ENCODE measurements around the gene MYH9. TPM values are rescaled to one million over a fixed set of nuclear protein-coding genes. Genes with fewer than 3 reads are reported as not detected.
"Not testable (repeated sequence)": the region's sequence is repeated elsewhere in the genome, so short reads cannot be mapped to it uniquely, and the experiment has no call there.

Gene MYH9
- total RNA-seq, 6 experiments from 2014 or later = 881 to 1,084 (median 937) TPM

DNA sequence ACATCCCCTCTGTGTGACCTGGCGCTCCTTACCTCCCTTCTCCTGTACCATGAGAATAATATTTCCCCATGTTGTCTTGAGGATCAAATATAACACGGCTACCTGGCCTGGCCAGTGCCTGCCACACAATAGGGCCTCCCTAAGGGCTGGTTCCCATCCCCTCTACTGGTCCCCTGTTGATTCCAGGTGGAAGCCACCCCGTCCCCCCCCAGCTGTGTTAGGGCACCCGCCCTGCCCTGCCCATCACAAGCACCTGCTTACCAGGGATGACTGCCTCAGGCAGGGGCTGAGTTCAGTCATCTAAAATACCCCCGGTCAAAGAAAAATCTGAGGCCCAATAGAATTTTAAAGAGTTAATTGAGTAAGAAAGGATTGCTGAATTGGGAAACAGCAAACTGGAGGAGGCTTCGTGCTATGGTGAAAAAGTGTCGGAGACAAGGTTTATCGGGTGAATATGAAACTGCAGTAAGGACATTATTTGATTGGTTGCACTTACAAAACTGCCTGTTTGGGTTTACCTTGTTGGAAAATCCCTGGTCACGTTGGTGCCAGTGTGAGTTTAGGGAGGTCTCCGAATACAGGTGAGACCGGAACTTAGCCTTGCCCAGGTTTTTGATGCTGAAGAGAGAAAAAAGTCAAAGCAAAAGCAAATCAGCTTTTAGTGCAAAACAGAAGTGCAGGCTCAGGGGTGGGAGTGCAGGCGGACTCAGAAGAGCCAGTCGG lies 129.7 kb downstream of the MYH9 start:
- H3K27ac Mint-ChIP-seq = no peak overlapping the region
- no peaks in the 10 kb centered on the region for H3K36me3 Mint-ChIP-seq (ENCODE audit: low read depth)
- no peak overlapping the region; the same call in 1 of the 2 replicates for H3K4me3 Mint-ChIP-seq
- TF ChIP-seq, protein P1, sequence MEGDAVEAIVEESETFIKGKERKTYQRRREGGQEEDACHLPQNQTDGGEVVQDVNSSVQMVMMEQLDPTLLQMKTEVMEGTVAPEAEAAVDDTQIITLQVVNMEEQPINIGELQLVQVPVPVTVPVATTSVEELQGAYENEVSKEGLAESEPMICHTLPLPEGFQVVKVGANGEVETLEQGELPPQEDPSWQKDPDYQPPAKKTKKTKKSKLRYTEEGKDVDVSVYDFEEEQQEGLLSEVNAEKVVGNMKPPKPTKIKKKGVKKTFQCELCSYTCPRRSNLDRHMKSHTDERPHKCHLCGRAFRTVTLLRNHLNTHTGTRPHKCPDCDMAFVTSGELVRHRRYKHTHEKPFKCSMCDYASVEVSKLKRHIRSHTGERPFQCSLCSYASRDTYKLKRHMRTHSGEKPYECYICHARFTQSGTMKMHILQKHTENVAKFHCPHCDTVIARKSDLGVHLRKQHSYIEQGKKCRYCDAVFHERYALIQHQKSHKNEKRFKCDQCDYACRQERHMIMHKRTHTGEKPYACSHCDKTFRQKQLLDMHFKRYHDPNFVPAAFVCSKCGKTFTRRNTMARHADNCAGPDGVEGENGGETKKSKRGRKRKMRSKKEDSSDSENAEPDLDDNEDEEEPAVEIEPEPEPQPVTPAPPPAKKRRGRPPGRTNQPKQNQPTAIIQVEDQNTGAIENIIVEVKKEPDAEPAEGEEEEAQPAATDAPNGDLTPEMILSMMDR (IDR thresholded peaks at IDR 0.05) = no peak
- H3K4me1 Mint-ChIP-seq (ENCODE audit: low read depth) = peaks cover 22% of the 10 kb centered on the region
- no peak for DNase-seq
- peaks cover 15% of the 10 kb centered on the region for H3K27me3 Mint-ChIP-seq (ENCODE audit: insufficient read depth)
- no peaks in the 10 kb centered on the region; the same call in 1 of the 2 replicates for H3K9me3 Mint-ChIP-seq

DNA sequence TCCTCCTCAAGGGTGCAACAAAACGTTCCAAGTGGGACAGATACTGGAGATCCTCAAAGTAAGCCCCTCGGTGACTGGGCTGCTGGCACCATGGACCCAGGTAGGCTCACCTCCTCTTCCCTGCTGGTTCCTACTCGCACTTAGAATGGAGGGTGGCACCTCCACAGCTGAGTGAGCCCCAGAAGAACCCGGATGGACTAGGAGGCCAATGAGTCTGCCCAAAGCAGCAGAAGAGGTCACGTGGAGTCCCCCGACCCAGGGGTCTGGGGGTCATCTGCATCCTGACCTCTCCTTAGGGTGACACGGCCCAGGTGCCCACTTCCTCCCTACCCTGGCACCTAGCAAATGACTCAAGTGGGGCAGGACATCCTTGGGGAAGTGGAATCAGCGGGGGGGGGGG lies 130.5 kb downstream of the MYH9 start:
- peaks cover 15% of the 10 kb centered on the region for H3K27me3 Mint-ChIP-seq (ENCODE audit: insufficient read depth)
- no peak for DNase-seq
- no peaks in the 10 kb centered on the region for H3K36me3 Mint-ChIP-seq (ENCODE audit: low read depth)
- peaks cover 29% of the 10 kb centered on the region for H3K4me1 Mint-ChIP-seq (ENCODE audit: low read depth)
- no peak overlapping the region for H3K27ac Mint-ChIP-seq
- no peak overlapping the region for H3K4me3 Mint-ChIP-seq
- TF ChIP-seq, protein P1 (IDR thresholded peaks at IDR 0.05) = no peak
- H3K9me3 Mint-ChIP-seq = no peaks in the 10 kb centered on the region; the same call in 1 of the 2 replicates

DNA sequence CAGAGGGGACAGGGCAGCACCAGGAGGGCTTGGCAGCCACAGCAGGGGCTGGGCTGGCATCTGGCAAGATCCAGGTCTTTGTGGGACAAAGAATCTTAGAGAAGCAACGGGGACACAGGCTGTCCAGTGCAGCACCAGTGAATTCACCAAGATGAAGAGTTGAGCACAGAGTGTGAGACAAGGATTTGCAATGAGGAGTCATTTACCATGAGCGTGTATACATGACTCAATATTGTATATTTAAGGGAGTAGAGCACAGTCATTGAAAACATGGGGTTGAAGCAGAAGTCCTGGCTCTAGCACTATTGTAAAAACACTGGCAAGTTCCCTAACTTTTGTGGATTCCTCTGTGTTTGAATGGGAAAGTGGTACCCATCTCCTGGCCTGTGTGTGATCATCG lies 131.3 kb downstream of the MYH9 start:
- Mint-ChIP-seq H3K27me3 (ENCODE audit: insufficient read depth) (peaks cover 16% of the 10 kb centered on the region), H3K4me3 (no peak overlapping the region), H3K4me1 (ENCODE audit: low read depth) (peaks cover 29% of the 10 kb centered on the region), H3K9me3 (no peaks in the 10 kb centered on the region; the same call in 1 of the 2 replicates), H3K27ac (no peak overlapping the region), H3K36me3 (ENCODE audit: low read depth) (no peaks in the 10 kb centered on the region)
- DNase-seq = no peak
- TF ChIP-seq, protein P1 (IDR thresholded peaks at IDR 0.05) = no peak

DNA sequence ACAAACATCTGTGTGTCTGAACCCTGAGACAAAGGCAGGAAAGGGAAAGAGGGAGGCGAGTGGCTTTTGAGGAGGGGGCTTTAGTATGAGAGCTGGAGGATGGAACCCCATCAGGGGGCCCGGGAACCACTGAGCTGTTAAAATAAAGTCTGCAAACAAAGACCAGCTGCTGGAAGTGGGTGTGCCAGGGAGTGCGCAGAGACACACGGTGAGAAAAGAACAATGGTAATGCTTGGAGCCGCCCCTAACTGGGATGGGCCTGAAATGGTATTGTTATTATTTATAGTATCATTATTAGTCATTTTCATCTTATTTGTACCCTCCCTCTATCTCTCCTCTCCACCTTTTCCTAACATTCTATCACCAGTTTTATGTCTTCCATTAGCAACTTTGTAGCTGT lies 132.2 kb downstream of the MYH9 start:
- H3K9me3 Mint-ChIP-seq; H3K27ac Mint-ChIP-seq; DNase-seq; H3K36me3 Mint-ChIP-seq (ENCODE audit: low read depth); H3K4me3 Mint-ChIP-seq: not testable (repeated sequence)
- Mint-ChIP-seq H3K4me1 (ENCODE audit: low read depth) (peaks cover 29% of the 10 kb centered on the region), H3K27me3 (ENCODE audit: insufficient read depth) (peaks cover 17% of the 10 kb centered on the region)

DNA sequence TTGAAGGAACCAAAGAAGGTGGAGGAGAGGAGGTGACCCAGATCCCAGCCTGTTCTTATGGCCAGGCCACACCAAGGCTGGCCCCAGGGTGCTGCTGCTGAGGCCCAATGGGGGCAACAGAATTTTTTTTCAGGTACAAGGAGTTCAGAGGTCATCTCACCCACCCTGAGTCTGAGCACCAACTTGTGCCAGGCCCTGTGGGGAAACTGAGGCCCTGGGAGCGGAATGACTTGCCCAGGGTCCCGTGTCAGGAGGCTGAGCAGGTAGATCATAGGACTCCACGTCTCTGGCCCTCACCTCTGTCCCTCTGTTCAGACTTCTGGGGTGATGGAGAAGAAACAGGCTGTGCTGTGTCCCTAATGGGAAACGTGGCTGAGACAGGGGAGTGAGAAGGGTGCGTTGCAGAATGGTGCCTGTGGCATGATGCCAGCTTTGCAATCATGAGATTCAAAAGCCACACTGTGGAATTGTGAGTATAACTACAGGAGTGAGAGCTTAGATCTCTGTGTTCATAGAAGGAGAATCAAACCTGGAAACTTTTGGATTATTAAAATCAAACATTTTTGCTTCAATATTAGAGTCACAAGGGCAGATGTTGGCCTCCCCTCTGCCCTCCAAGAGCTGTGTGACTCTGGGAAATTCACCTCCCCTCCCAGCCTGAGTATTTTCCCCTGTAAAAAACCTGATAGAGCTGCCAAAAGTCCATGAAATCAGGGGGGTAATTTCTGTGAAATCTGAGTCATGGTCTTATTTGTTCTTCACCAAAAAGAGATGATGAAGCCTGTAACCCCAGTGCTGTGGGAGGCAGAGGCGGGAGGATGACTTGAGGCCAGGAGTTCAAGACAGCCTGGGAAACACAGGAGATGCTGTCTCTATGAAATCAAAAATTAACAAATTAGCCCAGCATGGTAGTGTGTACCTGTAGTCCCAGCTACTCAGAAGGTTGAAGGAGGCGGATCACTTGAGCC lies 134.0 kb downstream of the MYH9 start:
- Mint-ChIP-seq H3K9me3 (no peaks in the 10 kb centered on the region; the same call in 1 of the 2 replicates), H3K36me3 (ENCODE audit: low read depth) (peaks cover 4% of the 10 kb centered on the region; the same call in 1 of the 2 replicates), H3K27me3 (ENCODE audit: insufficient read depth) (peaks cover 20% of the 10 kb centered on the region), H3K27ac (peak overlapping the region; percentile 74; the same call in 1 of the 2 replicates), H3K4me3 (peak overlapping the region; percentile 83), H3K4me1 (ENCODE audit: low read depth) (peaks cover 34% of the 10 kb centered on the region)
- TF ChIP-seq, protein P1 (IDR thresholded peaks at IDR 0.05) = no peak
- no peak for DNase-seq
